ENCODE results near the gene RAB9B. TPM values are rescaled to one million over a fixed set of nuclear protein-coding genes. Genes with fewer than 3 reads are reported as not detected.
"Not testable (repeated sequence)": the region's sequence is repeated elsewhere in the genome, so short reads cannot be mapped to it uniquely, and the experiment has no call there.

Gene RAB9B
- total RNA-seq, 1 experiment from 2014 or later: 0.05 TPM

- TF ChIP-seq JUND (IDR thresholded peaks at IDR 0.05): no peak
- no peak for TF ChIP-seq MAX (IDR thresholded peaks at IDR 0.05)
- TF ChIP-seq ZFX (IDR thresholded peaks at IDR 0.05): no peak
- TF ChIP-seq POLR2A (IDR thresholded peaks at IDR 0.05; ENCODE audit: borderline replicate concordance, extremely low read depth, insufficient read depth, insufficient read length): no peak
- TF ChIP-seq EZH2phosphoT487 (IDR thresholded peaks at IDR 0.05; ENCODE audit: borderline replicate concordance): no peak
- no peak for TF ChIP-seq POLR2AphosphoS5 (IDR thresholded peaks at IDR 0.05; ENCODE audit: low read depth, low read length)
- no peak for TF ChIP-seq ZBTB33 (IDR thresholded peaks at IDR 0.05; ENCODE audit: extremely low read depth, insufficient replicate concordance, low read length)
- no peak for TF ChIP-seq FOSL1 (IDR thresholded peaks at IDR 0.05; ENCODE audit: low read depth)
- no peak for TF ChIP-seq SRF (IDR thresholded peaks at IDR 0.05; ENCODE audit: low read depth)
- TF ChIP-seq TCF7L2 (IDR thresholded peaks at IDR 0.05; ENCODE audit: borderline replicate concordance, extremely low read depth, insufficient read depth, insufficient read length): no peak
- no peak overlapping the region for H2AFZ ChIP-seq (ENCODE audit: low read depth, low read length, poor library complexity, severe bottlenecking)
Observed at GRCh38 chrX:103823591-103823990, 8.5 kb downstream of the RAB9B start.

GRCh38 chrX:103820802-103821201 is 11.3 kb downstream of the RAB9B start:
- H4K20me1 ChIP-seq (ENCODE audit: insufficient read depth); ATAC-seq; H3K36me3 ChIP-seq (ENCODE audit: control insufficient read depth in 1 of 2, insufficient read depth in 2 of 2, low read length in 2 of 2); POLR2A ChIA-PET; H3K9me2 ChIP-seq (ENCODE audit: insufficient read depth); H3K27ac ChIP-seq (ENCODE audit: low read depth, low read length); H3K4me1 ChIP-seq (ENCODE audit: control insufficient read depth in 1 of 2, insufficient read depth in 2 of 2, low read length in 2 of 2); H2AFZ ChIP-seq (ENCODE audit: low read depth, low read length, poor library complexity, severe bottlenecking); H3K79me2 ChIP-seq (ENCODE audit: insufficient read depth, low read length); H3K27me3 ChIP-seq (ENCODE audit: insufficient read depth, low read length); H3K4me2 ChIP-seq (ENCODE audit: low read length); RAD21 ChIA-PET (ENCODE audit: low non-redundant PET in 1 of 2, low total read pairs in 2 of 2, uncharacterized antibody in 2 of 2, unreplicated experiment in 2 of 2); H3K9me3 ChIP-seq (ENCODE audit: control insufficient read depth in 1 of 2, insufficient read depth in 1 of 2, low read depth in 1 of 2, low read length in 2 of 2); CTCF ChIA-PET; H3K4me3 ChIP-seq (replicated peaks in 1 of 2; ENCODE audit: low read depth in 1 of 2, low read length in 2 of 2); BruUV-seq (replicated peaks); H3K9ac ChIP-seq (ENCODE audit: low read length); intact Hi-C loops (cut with micrococcal nuclease); DNase-seq (ENCODE audit: low read depth, low spot score): not testable (repeated sequence)

More at GRCh38 chrX:103823591-103823990, 8.5 kb downstream of the RAB9B start:
- H3K4me2 ChIP-seq (ENCODE audit: low read length): no peak overlapping the region
- H3K4me1 ChIP-seq (ENCODE audit: control insufficient read depth in 1 of 2, insufficient read depth in 2 of 2, low read length in 2 of 2): no peaks in the 10 kb centered on the region
- DNase-seq (ENCODE audit: low read depth, low spot score): no peak
- no peaks in the 10 kb centered on the region for H3K27me3 ChIP-seq (ENCODE audit: insufficient read depth, low read length)
- no peak overlapping the region for H3K9ac ChIP-seq (ENCODE audit: low read length)
- ChIA-PET CTCF (no interaction called here), RAD21 (ENCODE audit: low non-redundant PET in 1 of 2, low total read pairs in 2 of 2, uncharacterized antibody in 2 of 2, unreplicated experiment in 2 of 2) (no interaction called here), POLR2A (no interaction called here)
- no peaks in the 10 kb centered on the region for H3K36me3 ChIP-seq (ENCODE audit: control insufficient read depth in 1 of 2, insufficient read depth in 2 of 2, low read length in 2 of 2)
- no peak for ATAC-seq
- no peaks in the 10 kb centered on the region for H3K9me3 ChIP-seq (ENCODE audit: control insufficient read depth in 1 of 2, insufficient read depth in 1 of 2, low read depth in 1 of 2, low read length in 2 of 2)
- BruUV-seq (replicated peaks): no TSS peak
- H4K20me1 ChIP-seq (ENCODE audit: insufficient read depth): no peaks in the 10 kb centered on the region
- intact Hi-C loops (cut with micrococcal nuclease): no loop called here
- no peaks in the 10 kb centered on the region for H3K79me2 ChIP-seq (ENCODE audit: insufficient read depth, low read length)
- H3K9me2 ChIP-seq (ENCODE audit: insufficient read depth): no peaks in the 10 kb centered on the region
- H3K4me3 ChIP-seq (replicated peaks in 1 of 2; ENCODE audit: low read depth in 1 of 2, low read length in 2 of 2): no peak overlapping the region
- no peak overlapping the region for H3K27ac ChIP-seq (ENCODE audit: low read depth, low read length)

Measured in HCT116 (cell line).